HEK293 (cell line): ENCODE results near the gene ITGB5.

Experiments
- HOXA7 ChIP-seq: sonication (generic); formaldehyde crosslinking; IDR thresholded peaks from 2 replicates; pipeline ENCODE4 v1.8.1; 2022; ENCODE audit warnings: missing genetic modification reagents, borderline replicate concordance
- KLF1 ChIP-seq: fragments of 450-650 bp; formaldehyde crosslinking; IDR thresholded peaks from 2 replicates; pipeline ENCODE4 v1.5.1; 2016; ENCODE audit warnings: missing biosample characterization, missing genetic modification characterization
- PATZ1 ChIP-seq: fragments of 450-650 bp; formaldehyde crosslinking; IDR thresholded peaks from 2 replicates; pipeline ENCODE4 v1.5.1; 2016; ENCODE audit warnings: missing biosample characterization, missing genetic modification characterization
- PRDM1 ChIP-seq: fragments of 450-650 bp; formaldehyde crosslinking; IDR thresholded peaks from 2 replicates; pipeline ENCODE4; 2016; ENCODE audit warnings: missing biosample characterization, missing genetic modification characterization
- PRDM2 ChIP-seq: fragments of 450-650 bp; formaldehyde crosslinking; IDR thresholded peaks from 2 replicates; pipeline ENCODE4 v1.5.1; 2016; ENCODE audit warnings: missing biosample characterization, missing genetic modification characterization, borderline replicate concordance
- SCRT1 ChIP-seq: fragments of 450-650 bp; formaldehyde crosslinking; IDR thresholded peaks from 2 replicates; pipeline ENCODE4 v1.5.1; 2016; ENCODE audit warnings: missing biosample characterization, missing genetic modification characterization, borderline replicate concordance
- SCRT2 ChIP-seq: fragments of 450-650 bp; formaldehyde crosslinking; IDR thresholded peaks from 2 replicates; pipeline ENCODE4 v1.5.1; 2016; ENCODE audit warnings: missing biosample characterization, missing genetic modification characterization
- ZEB2 ChIP-seq: fragments of 450-650 bp; formaldehyde crosslinking; IDR thresholded peaks from 2 replicates; pipeline ENCODE4 v1.5.1; 2016; ENCODE audit warnings: missing biosample characterization, missing genetic modification characterization
- ZFP41 ChIP-seq: fragments of 450-650 bp; formaldehyde crosslinking; IDR thresholded peaks from 2 replicates; pipeline ENCODE4 v1.5.1; 2016; ENCODE audit warnings: missing biosample characterization, missing genetic modification characterization, borderline replicate concordance
- ZNF10 ChIP-seq: fragments of 450-650 bp; formaldehyde crosslinking; IDR thresholded peaks from 2 replicates; pipeline ENCODE4 v1.5.1; 2017; ENCODE audit warnings: missing biosample characterization, missing genetic modification characterization
- ZNF112 ChIP-seq: fragments of 450-650 bp; formaldehyde crosslinking; IDR thresholded peaks from 2 replicates; pipeline ENCODE4 v1.5.0; 2017; ENCODE audit warnings: missing biosample characterization, missing genetic modification characterization
- ZNF202 ChIP-seq: fragments of 450-650 bp; formaldehyde crosslinking; IDR thresholded peaks from 2 replicates; pipeline ENCODE4 v1.5.1; 2016; ENCODE audit warnings: missing biosample characterization, missing genetic modification characterization, borderline replicate concordance
- ZNF223 ChIP-seq: fragments of 450-650 bp; formaldehyde crosslinking; IDR thresholded peaks from 2 replicates; pipeline ENCODE4 v1.5.1; 2016; ENCODE audit warnings: missing biosample characterization, missing genetic modification characterization
- ZNF23 ChIP-seq: fragments of 450-650 bp; formaldehyde crosslinking; IDR thresholded peaks from 2 replicates; pipeline ENCODE4 v1.5.1; 2016; ENCODE audit warnings: missing biosample characterization, missing genetic modification characterization, borderline replicate concordance
- ZNF24 ChIP-seq: fragments of 450-650 bp; formaldehyde crosslinking; IDR thresholded peaks from 2 replicates; pipeline ENCODE4 v1.5.1; 2016; ENCODE audit warnings: missing biosample characterization, missing genetic modification characterization
- ZNF248 ChIP-seq: fragments of 450-650 bp; formaldehyde crosslinking; IDR thresholded peaks from 2 replicates; pipeline ENCODE4 v1.5.1; 2017; ENCODE audit warnings: missing biosample characterization, missing genetic modification characterization
- ZNF266 ChIP-seq: fragments of 450-650 bp; formaldehyde crosslinking; IDR thresholded peaks from 2 replicates; pipeline ENCODE4 v1.5.1; 2016; ENCODE audit warnings: missing biosample characterization, missing genetic modification characterization, low read depth
- ZNF274 ChIP-seq, 2 experiments: fragments of 200-500 bp in 1 of 2; fragments of 450-650 bp in 1 of 2; sonication (Bioruptor generic) in 1 of 2; formaldehyde crosslinking in 1 of 2; IDR thresholded peaks; 2 replicates each; pipeline versions ENCODE4 v1.5.1 to v1.6.1; 2014 to 2016; ENCODE audit warnings: borderline replicate concordance in 1 of 2, inconsistent platforms in 1 of 2, low read length in 1 of 2, missing biosample characterization in 1 of 2, missing genetic modification characterization in 1 of 2
- ZNF311 ChIP-seq: fragments of 450-650 bp; formaldehyde crosslinking; IDR thresholded peaks from 2 replicates; pipeline ENCODE4 v1.5.1; 2017; ENCODE audit warnings: missing biosample characterization, missing genetic modification characterization, borderline replicate concordance
- ZNF37A ChIP-seq: fragments of 450-650 bp; IDR thresholded peaks from 2 replicates; pipeline ENCODE4 v1.5.1; 2018; ENCODE audit warnings: missing biosample characterization, missing genetic modification characterization
- ZNF423 ChIP-seq: fragments of 450-650 bp; formaldehyde crosslinking; IDR thresholded peaks from 2 replicates; pipeline ENCODE4 v1.5.1; 2016; ENCODE audit warnings: missing biosample characterization, missing genetic modification characterization
- ZNF521 ChIP-seq: fragments of 450-650 bp; formaldehyde crosslinking; IDR thresholded peaks from 2 replicates; pipeline ENCODE4 v1.5.1; 2017; ENCODE audit warnings: missing biosample characterization, mild to moderate bottlenecking, missing genetic modification characterization
- ZNF555 ChIP-seq: fragments of 450-650 bp; formaldehyde crosslinking; conservative IDR thresholded peaks from 2 replicates; pipeline ENCODE4 v1.5.1; 2017; ENCODE audit warnings: missing biosample characterization, mild to moderate bottlenecking, missing genetic modification characterization, inconsistent platforms
- ZNF626 ChIP-seq: fragments of 450-650 bp; sonication (Bioruptor Pico); formaldehyde crosslinking; IDR thresholded peaks from 2 replicates; pipeline ENCODE4 v1.5.1; 2018; ENCODE audit warnings: missing biosample characterization, missing genetic modification characterization, inconsistent platforms
- ZNF654 ChIP-seq: fragments of 450-650 bp; formaldehyde crosslinking; IDR thresholded peaks from 2 replicates; pipeline ENCODE4 v1.5.1; 2016; ENCODE audit warnings: low read depth, missing biosample characterization, missing genetic modification characterization
- ZNF660 ChIP-seq: fragments of 450-650 bp; IDR thresholded peaks from 2 replicates; pipeline ENCODE4 v1.5.1; 2018; ENCODE audit warnings: missing biosample characterization, mild to moderate bottlenecking, missing genetic modification characterization
- ZNF701 ChIP-seq: fragments of 450-650 bp; formaldehyde crosslinking; IDR thresholded peaks from 2 replicates; pipeline ENCODE4 v1.5.1; 2016; ENCODE audit warnings: missing biosample characterization, missing genetic modification characterization
- ZNF776 ChIP-seq: fragments of 450-650 bp; formaldehyde crosslinking; IDR thresholded peaks from 2 replicates; pipeline ENCODE4 v1.5.0; 2017; ENCODE audit warnings: missing biosample characterization, missing genetic modification characterization, borderline replicate concordance
- ZNF830 ChIP-seq: fragments of 450-650 bp; IDR thresholded peaks from 2 replicates; pipeline ENCODE4 v1.5.0; 2018; ENCODE audit warnings: missing biosample characterization, missing genetic modification characterization, low read depth, mild to moderate bottlenecking, moderate library complexity
- TF ChIP-seq, protein P1 (sequence below): fragments of 450-650 bp; formaldehyde crosslinking; IDR thresholded peaks from 2 replicates; pipeline ENCODE4 v1.5.1; 2016; ENCODE audit warnings: missing biosample characterization, missing genetic modification characterization
- TF ChIP-seq, protein P2 (sequence below): fragments of 450-650 bp; formaldehyde crosslinking; IDR thresholded peaks from 2 replicates; pipeline ENCODE4 v1.5.1; 2017; ENCODE audit warnings: missing biosample characterization, missing genetic modification characterization

Gene ITGB5

GRCh38 chr3:124887177-124887931, at the start of gene ITGB5 (continued):
- TF ChIP-seq ZNF274 (IDR thresholded peaks at IDR 0.05; ENCODE audit: low read length) (no peak), ZNF274 (tag by site-specific recombination; IDR thresholded peaks at IDR 0.05; ENCODE audit: borderline replicate concordance) (no peak), PRDM2 (no peak), ZNF223 (tag by site-specific recombination) (no peak), ZNF830 (tag by site-specific recombination) (no peak), ZEB2 (tag by site-specific recombination) (peak; percentile 74), ZNF423 (tag by site-specific recombination) (no peak), ZNF202 (tag by site-specific recombination) (no peak), ZFP41 (tag by site-specific recombination) (no peak), ZNF23 (tag by site-specific recombination) (no peak), ZNF266 (tag by site-specific recombination) (no peak), ZNF24 (tag by site-specific recombination) (no peak), ZNF521 (no peak), ZNF248 (tag by site-specific recombination) (no peak), ZNF311 (no peak), ZNF701 (no peak), ZNF555 (no peak), ZNF112 (tag by site-specific recombination) (no peak), PATZ1 (tag by site-specific recombination) (peak; percentile 76), SCRT1 (tag by site-specific recombination) (no peak), ZNF37A (tag by site-specific recombination) (no peak), HOXA7 (CRISPR knock-in tag) (no peak), PRDM1 (peak; percentile 92), ZNF660 (tag by site-specific recombination) (peak; percentile 71), SCRT2 (tag by site-specific recombination) (no peak), KLF1 (tag by site-specific recombination) (peak; percentile 61), ZNF776 (tag by site-specific recombination) (no peak), ZNF626 (tag by site-specific recombination) (no peak), ZNF654 (tag by site-specific recombination) (no peak), ZNF10 (tag by site-specific recombination) (no peak)
- TF ChIP-seq, protein P1, sequence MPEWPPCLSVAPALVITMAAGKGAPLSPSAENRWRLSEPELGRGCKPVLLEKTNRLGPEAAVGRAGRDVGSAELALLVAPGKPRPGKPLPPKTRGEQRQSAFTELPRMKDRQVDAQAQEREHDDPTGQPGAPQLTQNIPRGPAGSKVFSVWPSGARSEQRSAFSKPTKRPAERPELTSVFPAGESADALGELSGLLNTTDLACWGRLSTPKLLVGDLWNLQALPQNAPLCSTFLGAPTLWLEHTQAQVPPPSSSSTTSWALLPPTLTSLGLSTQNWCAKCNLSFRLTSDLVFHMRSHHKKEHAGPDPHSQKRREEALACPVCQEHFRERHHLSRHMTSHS (tag by site-specific recombination), result no peak
- TF ChIP-seq, protein P2, sequence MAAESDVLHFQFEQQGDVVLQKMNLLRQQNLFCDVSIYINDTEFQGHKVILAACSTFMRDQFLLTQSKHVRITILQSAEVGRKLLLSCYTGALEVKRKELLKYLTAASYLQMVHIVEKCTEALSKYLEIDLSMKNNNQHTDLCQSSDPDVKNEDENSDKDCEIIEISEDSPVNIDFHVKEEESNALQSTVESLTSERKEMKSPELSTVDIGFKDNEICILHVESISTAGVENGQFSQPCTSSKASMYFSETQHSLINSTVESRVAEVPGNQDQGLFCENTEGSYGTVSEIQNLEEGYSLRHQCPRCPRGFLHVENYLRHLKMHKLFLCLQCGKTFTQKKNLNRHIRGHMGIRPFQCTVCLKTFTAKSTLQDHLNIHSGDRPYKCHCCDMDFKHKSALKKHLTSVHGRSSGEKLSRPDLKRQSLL (tag by site-specific recombination), result 0 out of 2 replicates have a peak, but pooled peaks have one; percentile 23
